CD4-positive, alpha-beta T cell treated with Interleukin-15 for 1 hour (primary cell): ENCODE measurements around the gene TARM1.
"Not testable (repeated sequence)": the region's sequence is repeated elsewhere in the genome, so short reads cannot be mapped to it uniquely, and the experiment has no call there.

Source experiments
- DNase-seq: peaks from one replicate; pipeline ENCODE4 v3.0.0-alpha.2; 2020

Gene TARM1

GRCh38 chr19:54081032-54081431 lies at the start of gene TARM1:
TSS of gene TARM1 (minus strand) at chr19:54081365. CDS start at chr19:54081340, 25 bp downstream.
- DNase-seq: no peak

- no peak for DNase-seq
Measured at GRCh38 chr19:54129617-54129996, 48.4 kb upstream of the TARM1 start.

DNA sequence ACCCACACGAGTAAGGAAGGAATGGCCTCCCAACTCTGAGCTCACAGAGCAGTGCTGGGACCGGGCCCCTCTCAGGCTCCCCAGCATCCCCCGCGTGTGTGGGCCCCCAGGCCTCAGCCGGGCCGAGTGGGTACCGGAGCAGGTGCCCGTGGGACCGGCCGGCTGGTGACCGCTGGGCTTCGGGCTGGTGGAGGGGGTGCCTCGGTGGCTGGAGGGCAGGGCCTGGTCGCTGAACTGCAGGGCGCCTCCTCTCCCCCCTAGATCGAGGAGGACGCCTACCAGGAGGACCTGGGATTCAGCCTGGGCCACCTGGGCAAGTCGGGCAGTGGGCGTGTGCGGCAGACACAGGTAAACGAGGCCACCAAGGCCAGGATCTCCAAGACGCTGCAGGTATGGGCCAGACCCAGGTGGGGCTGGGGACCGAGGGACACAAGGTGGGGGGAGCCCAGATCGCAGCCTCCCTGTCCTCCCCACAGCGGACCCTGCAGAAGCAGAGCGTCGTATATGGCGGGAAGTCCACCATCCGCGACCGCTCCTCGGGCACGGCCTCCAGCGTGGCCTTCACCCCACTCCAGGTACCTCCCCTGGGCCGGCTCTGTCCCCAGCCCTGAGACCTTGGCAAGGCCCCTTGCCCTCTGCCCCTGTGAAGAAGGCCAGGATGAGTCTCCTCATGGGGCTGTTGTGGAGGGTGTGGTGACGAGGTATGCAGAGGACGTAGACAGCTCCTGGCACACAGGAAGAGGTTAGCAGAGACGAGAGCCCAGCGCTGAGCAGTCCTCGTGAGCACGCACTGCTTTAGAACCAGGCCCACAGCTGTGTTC lies 47.8 kb upstream of the TARM1 start:
- DNase-seq: no peak

GRCh38 chr19:54128441-54128725 lies 47.2 kb upstream of the TARM1 start:
- no peak for DNase-seq

GRCh38 chr19:54127688-54128440 lies 46.7 kb upstream of the TARM1 start:
- no peak for DNase-seq

DNA sequence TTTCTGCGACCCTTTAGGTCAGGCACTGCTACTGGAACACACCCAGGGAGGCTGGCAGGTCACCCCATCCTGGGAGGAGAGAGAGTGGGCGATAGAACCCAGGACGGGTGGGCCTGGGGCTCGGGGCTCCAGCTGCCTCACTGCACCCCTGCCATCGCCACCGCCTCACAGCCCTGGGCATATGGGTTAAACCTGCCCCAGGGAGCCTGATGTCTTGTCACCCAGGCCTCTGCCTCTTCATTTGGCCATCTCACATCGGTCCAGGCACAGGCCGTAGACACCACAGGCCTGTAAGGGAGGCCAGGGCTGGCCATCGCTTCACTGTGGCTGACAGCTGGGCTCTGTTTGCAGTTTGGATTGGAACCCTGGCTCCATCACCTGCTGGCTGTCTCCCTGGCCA lies 44.5 kb upstream of the TARM1 start:
- DNase-seq: no peak

DNA sequence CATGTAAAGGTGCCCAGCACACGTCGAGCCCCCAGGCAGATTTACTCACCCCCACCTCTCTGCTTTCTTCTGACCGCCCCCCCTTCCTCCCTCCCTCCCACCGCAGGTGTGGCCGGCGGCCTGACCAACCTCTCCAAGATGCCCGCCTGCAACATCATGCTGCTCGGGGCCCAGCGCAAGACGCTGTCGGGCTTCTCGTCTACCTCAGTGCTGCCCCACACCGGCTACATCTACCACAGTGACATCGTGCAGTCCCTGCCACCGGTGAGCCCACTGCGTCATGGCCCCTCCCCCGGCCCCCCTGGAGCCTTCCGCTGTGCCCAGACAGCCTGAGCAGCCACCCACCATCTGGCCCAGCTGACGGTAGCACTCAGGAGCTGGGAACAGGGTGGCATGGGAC lies 43.2 kb upstream of the TARM1 start:
- no peak for DNase-seq

DNA sequence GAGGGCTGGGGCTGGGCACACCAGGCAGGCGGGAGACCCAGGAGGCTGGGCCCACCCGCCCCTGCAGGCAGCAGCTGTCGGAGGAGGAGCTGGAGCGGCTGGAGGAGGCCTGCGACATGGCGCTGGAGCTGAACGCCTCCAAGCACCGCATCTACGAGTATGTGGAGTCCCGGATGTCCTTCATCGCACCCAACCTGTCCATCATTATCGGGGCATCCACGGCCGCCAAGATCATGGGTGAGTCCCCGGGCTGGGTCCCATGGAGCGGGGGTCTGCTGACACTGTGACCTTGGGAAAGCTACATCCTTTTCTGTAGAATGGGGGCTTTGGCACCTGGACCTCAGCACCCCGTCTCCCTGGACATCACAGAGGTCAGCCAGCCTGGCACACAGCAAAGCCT lies 42.5 kb upstream of the TARM1 start:
- DNase-seq: no peak

GRCh38 chr19:54121259-54121658 lies 40.1 kb upstream of the TARM1 start:
- no peak for DNase-seq

DNA sequence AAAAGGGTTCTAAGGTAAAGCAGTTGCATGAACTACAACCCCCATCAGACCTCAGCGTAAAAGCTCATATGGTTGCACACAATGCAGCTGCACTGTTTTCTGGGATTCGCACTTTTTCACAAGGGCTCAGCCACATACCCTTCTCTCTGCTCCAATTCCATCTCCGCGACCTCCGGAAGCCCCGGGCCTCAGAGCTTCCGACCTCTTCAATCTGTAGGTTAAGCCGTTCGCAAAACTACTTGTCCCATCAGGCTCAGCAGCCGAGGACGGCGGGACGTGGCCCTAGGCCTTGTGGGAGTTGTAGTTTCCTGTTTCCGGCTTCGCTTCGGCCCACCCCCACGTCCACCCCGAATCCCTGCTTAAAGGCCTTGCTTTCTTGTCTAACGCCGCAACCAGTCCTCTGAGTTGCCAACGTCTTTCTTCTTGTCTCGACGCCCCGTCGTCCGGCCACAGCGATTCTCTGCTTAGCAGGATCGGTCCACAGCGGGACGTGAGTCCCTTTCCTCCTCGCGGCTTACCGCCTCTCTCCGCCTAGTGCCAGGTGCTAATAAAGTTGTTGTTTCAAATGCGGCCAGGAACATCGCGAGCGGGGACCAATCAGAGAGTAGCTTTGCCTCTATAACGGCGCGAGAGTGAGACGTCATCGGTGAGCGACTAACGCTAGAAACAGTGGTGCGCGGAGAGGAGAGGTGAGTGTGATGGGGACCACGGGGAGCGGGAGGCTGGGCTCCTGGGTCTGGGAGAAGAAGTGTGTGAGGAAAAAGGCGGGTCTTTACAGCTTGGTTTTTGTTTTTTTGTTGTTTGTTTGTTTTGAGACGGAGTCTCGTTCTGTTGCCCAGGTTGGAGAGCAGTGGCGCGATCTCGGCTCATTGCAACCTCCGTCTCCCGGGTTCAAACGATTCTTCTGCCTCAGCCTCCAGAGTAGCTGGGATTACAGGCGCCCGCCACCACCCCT lies 34.2 kb upstream of the TARM1 start, which contains the start of the genes PRPF31 and TFPT:
PRPF31 (plus strand) TSS at position 646 of the 955 bp plus-strand sequence. CDS start 2,525 bp downstream, outside the sequence.
TFPT (minus strand) TSS at position 549 of the 955 bp plus-strand sequence; CDS start at position 161, 388 bp downstream.
- peak; percentile 94 for DNase-seq

DNA sequence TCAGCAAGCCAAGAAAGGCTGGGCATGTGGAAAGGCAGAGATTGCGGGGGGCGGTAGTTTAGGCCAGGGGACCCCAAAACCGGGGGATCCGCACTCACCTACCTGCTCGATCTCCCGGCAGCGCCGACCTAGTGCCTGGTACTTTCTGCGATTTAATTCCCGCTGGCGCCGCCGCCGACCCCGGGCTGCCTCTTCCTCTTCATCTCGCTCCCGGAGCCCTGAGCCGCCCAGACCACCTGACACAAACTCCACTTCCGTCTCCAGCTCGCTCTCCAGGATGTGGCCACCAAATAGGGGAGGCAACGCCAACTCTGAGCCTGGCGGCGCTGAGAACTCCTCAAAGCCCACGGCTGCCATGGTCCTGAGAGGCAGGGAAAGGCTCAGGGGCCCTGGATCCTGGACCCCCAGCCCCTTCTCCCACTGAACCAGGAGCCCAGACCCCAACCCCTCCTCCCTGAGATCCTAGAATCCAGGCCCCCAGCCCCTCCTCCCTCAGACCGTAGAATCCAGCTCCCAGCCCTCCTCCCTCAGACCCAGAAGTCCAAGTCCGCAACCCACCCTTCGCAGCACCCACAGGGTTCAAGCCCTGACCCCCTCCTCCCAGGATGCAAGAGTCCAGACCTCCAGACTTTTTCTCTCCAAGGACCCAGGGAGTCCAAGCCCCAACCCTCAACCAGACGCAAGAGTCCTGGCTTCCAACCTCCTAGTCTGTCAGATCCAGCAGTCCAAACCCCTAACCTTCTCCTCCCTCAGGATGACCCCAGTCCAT lies 33.4 kb upstream of the TARM1 start:
- peak; percentile 41 for DNase-seq

- no peak for DNase-seq
Measured at GRCh38 chr19:54109651-54110050, 28.5 kb upstream of the TARM1 start.

GRCh38 chr19:54108496-54108895 lies 27.3 kb upstream of the TARM1 start:
- no peak for DNase-seq

- DNase-seq: no peak
Measured at GRCh38 chr19:54107876-54108490, 26.8 kb upstream of the TARM1 start.

GRCh38 chr19:54106716-54107115 lies 25.6 kb upstream of the TARM1 start:
- DNase-seq: no peak

DNA sequence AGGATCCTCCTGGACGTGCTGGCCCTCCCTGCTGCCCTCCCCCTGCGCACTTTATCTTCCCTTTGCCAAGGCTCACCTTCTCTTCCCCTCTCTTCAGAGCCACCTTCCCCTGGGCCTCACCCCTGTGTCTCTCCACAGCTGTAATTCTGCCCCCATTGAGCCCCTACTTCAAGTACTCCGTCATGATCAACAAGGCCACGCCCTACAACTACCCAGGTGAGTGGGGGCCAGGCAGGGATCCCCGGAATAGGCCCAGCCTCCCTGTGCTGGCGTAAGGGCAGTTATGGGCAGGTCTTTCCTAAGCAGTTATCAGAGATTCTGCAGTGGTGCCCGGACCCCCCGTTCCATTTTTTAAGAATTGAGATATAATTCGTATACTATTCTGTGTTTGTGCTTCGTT lies 24.6 kb upstream of the TARM1 start:
- DNase-seq: no peak

DNA sequence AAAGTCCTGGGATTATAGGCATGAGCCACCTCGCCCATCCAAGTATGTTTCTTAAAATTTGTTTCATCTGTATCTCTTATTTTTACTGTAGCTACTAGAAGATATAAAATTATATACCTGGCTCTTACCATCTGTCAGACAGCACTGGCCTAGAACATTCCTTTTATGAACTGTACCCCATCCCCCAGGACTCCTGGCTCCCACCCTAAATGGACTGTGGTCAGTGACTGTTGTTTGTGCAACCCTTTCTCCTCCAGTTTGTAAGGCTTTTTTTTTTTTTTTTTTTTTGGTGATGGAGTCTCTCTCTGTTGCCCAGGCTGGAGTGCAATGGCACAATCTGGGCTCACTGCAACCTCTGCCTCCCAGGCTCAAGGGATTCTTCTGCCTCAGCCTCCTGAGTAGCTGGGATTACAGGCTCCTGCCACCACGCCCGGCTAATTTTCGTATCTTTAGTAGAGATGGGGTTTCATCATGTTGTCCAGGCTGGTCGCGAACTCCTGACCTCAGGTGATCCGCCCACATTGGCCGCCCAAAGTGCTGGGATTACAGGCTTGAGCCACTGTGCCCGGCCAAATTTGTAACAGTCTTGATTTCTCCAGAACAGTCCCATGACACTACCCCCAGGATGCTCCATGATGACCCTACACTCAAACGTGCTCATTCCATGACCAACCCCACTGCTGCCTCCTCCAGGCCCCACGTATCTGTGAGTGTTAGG lies 24.0 kb upstream of the TARM1 start:
- no peak for DNase-seq

DNA sequence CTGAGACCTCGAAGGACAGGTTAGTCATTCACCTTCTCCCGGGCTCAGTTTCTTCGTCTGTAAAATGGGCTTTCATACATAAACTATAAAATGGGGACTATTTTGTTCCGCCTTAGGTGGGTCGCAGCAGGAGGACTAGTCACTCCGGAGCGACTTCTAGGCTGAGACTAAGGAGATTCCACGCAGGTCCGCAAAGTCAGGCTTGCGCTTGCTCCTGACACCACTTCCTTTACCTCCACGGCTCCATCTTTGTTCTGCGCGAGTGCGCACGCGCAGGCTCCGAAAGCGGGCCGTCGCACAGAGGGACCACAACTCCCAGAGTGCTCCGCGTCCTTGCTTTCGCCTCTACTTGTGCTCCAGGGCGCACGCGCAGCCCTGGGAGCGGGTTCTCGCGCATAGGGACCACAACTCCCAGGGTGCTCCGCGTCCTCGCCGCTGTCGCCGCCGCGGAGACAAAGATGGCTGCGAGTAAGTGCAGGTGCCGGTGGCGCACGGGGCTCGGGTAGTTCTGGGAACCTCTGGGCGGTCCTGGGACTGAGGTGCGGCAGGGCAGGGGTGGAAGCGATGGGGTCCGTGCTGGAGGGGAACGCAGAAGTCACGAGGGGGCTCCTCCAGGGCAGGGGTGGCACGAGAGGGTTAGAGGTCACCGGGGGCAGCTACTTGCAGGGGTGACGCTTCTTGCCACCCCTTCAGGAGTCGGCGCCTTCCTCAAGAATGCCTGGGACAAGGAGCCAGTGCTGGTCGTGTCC lies 21.4 kb upstream of the TARM1 start, which contains the start of gene NDUFA3:
NDUFA3 (plus strand) TSS at position 435 of the 749 bp plus-strand sequence; CDS start at position 459, 24 bp downstream.
- DNase-seq: peak; percentile 100

DNA sequence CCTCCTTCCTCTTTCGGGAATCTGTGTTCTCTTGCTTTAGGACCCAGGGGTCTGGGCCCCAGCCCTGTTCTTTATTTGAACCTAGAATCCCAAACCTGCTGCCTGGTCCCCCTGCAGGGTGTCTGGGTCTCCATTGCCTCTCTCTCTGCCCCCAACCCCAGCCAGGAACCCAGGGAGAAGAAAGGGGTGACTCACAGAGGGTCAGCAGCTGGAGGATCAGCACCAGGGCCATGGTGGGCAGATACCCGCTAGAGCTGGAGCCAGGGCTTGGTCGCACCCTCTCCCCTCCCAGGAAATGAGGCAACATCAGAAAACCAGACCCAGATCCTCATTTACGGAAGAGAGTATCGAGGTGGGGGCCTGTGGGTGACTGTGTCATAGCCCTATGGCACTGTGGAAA lies 19.4 kb upstream of the TARM1 start, which contains the start of gene OSCAR:
OSCAR (minus strand) TSS at position 243 of the 400 bp plus-strand sequence; CDS start at position 232, 11 bp downstream.
- DNase-seq: peak; percentile 73

GRCh38 chr19:54099903-54100255 lies 18.7 kb upstream of the TARM1 start:
- DNase-seq: not testable (repeated sequence)
